DLD1 (cell line): ENCODE measurements around the gene TCOF1.

Experiments used
- in situ Hi-C: cut with HindIII; loops from 2 replicates; pipeline ENCODE4 v1.10.0; 2017; ENCODE audit warnings: low sequenced_read_pairs

TCOF1 gene, protein sequence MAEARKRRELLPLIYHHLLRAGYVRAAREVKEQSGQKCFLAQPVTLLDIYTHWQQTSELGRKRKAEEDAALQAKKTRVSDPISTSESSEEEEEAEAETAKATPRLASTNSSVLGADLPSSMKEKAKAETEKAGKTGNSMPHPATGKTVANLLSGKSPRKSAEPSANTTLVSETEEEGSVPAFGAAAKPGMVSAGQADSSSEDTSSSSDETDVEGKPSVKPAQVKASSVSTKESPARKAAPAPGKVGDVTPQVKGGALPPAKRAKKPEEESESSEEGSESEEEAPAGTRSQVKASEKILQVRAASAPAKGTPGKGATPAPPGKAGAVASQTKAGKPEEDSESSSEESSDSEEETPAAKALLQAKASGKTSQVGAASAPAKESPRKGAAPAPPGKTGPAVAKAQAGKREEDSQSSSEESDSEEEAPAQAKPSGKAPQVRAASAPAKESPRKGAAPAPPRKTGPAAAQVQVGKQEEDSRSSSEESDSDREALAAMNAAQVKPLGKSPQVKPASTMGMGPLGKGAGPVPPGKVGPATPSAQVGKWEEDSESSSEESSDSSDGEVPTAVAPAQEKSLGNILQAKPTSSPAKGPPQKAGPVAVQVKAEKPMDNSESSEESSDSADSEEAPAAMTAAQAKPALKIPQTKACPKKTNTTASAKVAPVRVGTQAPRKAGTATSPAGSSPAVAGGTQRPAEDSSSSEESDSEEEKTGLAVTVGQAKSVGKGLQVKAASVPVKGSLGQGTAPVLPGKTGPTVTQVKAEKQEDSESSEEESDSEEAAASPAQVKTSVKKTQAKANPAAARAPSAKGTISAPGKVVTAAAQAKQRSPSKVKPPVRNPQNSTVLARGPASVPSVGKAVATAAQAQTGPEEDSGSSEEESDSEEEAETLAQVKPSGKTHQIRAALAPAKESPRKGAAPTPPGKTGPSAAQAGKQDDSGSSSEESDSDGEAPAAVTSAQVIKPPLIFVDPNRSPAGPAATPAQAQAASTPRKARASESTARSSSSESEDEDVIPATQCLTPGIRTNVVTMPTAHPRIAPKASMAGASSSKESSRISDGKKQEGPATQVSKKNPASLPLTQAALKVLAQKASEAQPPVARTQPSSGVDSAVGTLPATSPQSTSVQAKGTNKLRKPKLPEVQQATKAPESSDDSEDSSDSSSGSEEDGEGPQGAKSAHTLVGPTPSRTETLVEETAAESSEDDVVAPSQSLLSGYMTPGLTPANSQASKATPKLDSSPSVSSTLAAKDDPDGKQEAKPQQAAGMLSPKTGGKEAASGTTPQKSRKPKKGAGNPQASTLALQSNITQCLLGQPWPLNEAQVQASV (N-terminal part only)

DNA sequence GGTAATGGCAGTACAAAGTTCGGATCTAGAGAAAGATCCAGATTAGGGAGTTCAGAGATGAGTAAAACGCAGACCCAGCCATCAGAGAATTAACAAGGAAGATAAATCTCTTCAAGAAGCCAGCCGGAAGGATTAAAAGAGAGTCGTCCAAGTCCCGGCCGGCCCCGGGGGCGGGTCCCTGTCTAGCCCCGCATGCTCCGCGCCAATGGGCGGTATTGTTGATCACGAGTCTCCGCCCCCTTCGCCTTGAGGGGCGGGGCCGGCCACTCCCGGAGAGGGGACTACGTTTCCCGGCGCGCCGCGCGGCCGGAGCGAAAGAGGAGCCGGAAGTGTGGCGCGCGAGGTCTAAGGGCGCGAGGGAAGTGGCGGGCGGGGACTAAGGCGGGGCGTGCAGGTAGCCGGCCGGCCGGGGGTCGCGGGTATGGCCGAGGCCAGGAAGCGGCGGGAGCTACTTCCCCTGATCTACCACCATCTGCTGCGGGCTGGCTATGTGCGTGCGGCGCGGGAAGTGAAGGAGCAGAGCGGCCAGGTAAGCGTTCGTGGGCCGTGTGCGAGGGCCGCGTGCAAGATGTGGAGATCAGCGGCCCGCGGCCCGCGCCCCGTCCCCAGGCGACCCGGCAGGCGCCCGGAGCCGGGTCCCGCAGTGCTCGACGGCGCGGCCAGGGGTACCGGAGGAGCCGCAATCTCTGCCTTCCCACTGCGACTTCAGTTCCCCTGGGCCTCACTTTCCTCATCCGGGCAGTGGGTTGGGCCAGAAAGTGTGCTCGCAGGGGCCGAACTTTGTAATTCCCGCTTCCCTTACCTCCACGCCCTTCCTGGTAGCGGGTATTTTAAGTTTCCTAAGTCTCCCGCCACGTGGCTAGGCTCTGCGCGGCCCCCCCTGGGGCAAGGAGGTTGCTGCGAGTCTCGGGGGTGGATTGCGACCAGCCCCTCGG is at the start of gene TCOF1:
TCOF1 (plus strand) TSS at position 372 of the 935 bp plus-strand sequence; CDS start at position 422, 50 bp downstream.
- in situ Hi-C loops = no loop called here

DNA sequence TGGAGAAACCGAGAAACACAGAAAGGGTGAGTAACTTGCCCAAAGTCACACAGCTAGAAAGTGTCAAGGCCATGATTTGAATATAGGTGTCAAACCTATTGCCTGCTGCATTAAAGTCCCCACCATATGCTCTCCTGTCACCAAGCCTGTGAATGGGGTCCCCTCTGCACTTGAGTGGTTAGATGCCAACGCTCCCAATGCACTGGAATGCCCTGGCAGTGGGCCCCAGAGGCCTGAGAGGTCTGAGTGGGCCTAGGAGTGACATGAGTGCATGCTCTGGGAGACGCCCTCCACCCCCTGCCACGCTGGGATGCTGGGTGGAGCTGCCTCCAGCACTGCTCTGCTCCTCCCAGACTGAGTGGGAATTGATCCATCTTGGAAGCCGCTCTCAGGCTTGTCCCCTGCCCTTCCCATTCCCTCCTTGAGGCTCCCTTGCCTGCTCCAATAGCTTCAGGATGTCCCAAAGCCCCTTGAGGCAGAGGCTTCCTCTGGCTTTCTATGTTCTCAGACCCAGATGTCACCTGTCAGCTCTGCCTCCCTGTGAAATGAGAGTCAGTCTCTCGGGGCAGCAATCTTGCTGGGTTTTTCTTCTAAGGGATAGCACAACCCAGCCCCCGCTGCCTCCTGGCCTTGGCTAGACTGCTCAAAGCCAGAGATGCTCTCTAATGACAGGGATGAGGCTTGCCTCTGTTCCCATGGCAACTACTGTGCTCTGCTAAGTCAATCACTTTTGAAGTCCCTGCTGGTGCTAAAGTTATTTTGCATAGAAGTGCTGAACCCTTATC is 48.2 kb upstream of the TCOF1 start:
- in situ Hi-C loops = no loop called here

DNA sequence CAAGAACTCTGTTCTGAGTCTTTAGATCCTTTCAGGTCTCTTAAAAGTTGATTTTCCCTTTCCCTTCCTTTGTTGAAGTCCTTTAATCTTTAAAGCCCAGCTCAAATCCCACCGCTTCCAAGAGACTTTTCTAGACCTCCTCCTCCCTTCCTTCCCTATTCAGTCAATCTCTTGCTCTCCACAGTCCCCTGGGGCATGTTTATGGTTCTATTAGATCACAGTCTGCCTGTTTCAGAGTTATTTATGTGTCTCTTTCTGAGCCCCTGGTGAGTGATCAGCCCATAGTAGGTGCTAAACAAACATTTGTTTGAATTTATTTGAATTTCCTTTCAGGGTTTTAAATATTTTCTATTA is 47.6 kb upstream of the TCOF1 start:
- in situ Hi-C loops = no loop called here

DNA sequence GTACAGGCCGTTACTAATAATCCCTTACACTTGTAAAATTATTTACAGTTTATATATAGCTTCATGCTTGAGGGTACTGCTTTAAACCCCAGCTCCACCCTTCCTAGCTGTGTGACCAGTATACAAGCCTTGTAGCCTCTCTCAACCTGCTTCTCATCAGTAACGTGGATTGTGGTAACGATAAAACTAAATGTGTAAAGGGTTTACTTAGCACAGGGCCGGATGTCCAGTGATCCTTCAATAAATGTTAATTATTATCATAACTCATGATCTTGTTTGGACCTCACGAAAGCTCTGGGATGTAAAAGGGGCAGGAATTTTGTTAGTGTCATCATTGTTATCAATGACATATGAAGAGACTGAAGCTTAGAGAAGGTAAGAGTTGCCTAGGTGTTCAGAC is 47.3 kb upstream of the TCOF1 start:
- in situ Hi-C loops = no loop called here

DNA sequence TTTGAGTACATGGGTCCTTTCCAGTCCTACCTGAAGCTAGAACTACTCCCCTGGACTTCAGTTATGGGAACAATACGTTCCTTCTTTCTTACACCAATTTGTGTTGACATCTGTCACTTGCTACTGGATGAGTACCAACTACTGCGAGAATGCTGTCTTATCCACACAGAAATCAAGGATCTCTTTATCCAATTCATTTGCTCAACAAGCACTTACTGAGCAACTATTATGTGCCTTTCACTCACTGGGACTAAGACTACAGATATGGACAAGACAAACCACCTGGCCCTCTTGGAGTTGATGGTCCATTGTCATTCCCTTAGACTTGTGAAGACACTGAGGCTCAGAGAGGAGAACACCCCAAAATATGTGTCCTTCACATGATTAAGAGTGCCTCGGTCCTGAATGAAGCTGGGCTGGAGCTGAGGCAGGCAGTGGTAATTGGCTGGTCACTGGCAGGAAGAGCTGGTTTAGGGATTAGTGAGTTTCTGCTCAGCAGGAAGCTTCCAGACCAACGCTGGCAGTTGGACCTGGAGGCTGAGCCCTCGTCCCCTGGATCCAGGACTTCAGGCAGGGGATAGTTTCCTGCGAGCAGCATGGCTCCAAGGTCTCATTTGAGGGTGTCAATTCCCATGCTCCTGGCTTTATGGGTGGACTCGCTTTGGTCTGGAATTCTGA is 46.3 kb upstream of the TCOF1 start:
- in situ Hi-C loops = no loop called here

DNA sequence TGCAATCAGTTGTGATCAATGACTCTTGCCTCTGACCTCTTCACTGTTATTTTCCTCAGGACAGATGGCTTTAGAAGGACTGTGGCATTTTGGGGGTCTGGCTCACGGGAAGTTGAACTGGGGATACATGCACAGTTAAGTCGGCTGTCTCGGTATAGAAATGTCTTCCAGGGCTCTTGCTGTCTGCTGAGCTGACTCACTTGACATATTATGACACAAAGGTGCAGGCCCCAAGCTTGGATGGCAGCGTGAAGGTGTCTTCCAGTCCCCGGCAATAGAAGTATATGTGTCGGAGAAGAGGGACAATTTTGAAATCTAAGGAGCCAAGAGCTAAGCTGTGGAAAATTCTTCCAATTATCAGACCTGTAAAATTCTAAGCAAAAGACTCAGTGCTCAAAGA is 45.0 kb upstream of the TCOF1 start:
- in situ Hi-C loops = no loop called here

DNA sequence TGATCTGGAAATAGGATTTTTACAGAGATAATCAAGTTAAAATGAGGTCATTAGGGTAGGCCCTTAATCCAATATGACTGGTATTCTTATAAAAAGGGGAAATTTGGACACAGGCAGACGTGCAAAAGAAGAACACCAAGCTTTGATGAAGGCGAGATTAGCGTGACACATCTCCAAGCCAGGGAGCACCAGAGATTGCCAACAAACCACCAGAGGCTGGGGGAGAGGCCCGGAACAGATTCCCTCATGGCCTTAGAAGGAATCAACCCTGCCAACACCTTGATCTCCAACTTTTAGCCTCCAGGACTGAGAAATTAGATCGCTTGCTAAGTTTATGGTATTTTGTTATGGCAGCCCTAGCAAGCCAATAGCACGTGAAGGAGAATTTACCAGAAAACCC is 44.0 kb upstream of the TCOF1 start:
- in situ Hi-C loops = no loop called here

DNA sequence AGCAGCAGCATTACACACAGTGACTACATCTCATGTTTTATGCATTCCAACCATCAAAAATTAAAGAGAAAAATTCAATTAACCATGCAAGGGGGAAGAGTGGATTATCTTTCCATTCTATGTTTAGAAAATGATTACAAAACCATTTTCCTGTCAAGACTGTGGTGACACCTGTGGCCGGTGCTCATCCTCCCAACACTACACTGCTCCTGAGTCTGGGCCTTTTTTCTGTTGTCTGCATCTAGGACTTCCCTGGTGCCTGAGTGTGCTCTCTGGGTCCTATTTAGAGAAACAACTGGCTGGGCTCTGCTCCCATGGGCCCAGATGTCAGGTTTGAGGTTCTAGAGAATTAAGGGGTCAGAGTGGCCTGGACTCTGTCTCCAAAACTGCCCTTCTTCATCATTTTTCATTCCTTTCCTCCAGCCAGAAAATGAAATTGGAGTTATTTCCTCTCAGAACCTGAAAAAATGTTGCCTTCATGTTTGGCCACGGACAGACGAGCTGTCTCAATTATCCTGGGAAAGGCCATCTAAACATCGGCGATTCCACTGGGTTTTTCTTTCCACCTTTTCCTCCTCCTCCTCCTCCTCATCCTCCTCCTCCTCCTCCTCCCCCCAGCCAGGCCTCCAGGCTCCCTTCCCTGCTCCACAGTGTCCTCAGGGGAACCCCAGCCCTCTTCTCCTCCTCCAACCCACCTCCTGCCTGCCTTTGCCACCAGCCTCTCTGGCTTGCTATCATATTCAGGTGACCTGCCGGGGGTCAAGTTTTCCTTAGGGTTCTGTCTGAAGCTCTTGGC is 43.4 kb upstream of the TCOF1 start:
- in situ Hi-C loops = no loop called here

DNA sequence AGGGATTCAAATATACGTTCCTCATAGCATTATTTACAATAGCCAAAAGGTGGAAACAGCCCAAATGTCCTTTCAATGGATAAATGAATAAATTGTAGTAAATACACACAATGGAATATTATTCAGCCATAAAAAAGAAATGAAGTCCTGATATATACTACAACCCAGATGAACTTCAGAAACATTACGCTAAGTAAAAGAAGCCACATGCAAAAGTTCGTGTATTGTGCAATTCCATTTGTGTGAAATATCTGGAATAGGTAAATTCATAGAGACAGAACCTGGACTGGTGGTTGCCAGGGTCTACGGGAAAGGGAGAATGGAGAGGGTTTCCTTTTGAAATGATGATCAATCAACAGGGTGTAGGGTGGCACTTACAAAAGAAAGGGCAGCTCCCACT is 42.3 kb upstream of the TCOF1 start:
- in situ Hi-C loops = no loop called here

DNA sequence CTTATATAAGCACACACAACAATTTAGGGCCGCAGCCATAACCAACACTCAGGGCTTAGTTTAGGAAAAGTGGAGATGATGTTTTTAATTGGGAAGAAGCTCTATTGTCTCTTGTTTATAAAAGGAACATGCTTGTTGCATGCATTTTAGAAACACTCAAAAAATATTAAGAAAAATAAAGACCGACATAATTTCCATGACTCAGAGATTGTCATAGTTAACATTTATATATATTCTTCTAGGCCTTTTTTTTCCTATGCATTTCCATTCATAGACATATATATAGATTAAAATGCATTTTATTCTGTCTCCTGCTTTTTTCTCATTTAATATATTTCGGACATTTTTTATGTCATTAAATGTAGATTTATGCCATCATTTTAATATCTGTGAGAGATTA is 41.2 kb upstream of the TCOF1 start:
- in situ Hi-C loops = no loop called here

DNA sequence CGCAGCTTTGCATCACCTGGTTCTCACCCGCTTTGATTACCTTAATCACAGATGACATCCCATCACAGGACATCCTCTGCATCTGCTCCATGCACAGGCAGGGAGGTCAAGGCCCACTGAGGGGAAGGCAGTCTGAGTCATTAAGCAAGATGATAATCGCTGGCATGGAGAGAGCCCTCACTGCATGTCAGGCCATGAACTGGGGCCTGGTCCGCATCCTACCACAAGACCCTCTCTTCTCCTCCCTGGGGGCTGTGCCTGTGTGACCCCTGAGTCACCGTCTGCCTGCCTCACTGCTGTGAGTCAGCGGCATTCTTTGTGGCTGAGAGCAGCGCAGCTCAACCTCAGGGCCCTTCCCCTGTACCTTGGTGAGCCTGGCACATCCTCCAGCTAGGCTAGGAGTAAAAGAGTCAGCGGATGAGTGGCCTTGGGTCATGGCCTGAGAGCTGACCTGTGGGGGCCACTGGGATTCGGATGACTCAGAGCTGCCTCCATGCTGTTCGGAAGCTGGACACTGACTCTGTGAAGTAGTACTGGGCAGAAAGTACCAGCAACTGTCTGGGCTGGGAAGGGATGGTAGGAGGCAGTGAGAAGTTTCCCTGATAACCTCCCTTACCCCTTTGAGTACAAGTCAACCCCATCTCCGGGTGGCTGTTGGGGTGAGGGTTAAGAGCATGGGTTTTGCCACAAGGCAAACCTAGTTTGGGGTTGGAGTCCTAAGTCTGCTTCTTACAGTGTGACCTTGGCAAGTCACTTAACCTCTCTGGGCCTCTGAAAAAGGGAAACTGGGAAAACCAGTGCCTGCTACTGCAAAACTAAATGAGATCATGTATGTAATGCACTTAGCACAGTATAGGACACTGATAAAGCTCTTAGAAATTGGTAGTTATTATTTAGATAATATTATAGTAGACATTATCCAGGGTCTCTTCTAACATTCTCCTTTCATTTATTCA is 40.2 kb upstream of the TCOF1 start:
- in situ Hi-C loops = no loop called here

DNA sequence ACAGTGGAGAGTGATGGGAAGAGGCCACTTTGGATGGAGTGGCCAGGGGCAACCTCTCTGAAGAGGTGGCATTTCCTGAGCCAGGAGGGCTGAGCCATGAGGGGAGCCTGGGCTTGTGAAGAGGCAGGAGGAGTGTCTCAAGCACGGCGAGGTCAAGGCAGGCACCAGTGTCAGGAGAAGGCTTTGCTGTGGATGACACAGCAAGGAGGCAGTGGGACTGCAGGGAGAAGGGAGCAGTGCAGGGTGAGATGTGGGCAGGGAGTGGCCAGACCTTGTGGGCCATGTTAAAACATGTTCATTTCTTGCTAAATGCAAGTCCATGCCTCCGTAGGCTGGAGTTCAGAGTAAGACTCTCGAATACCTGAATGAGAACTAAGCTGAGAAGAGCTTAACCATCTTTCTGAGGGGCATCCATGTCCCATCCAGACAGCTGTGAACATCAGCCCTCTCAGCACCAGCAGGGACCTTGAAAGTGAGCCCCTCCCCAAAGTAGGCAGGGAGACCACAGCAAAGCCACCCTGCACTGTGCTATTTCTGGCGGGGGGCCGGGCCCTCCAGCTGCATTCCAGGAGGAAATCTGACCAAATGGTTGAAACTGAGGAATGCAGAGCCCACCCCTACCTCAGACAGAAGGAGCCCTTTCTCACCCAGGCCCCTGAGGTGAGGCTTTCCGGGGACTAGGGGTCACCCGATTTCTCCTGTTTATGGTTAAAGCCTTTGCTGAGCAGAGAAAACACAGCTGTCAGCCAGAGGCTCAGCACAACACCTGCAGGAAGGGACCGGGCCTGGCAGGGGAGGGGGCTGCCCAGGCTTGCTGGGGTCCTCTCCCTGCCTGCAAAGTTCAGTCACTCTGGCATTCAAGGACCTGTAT is 38.6 kb upstream of the TCOF1 start:
- in situ Hi-C loops = no loop called here

DNA sequence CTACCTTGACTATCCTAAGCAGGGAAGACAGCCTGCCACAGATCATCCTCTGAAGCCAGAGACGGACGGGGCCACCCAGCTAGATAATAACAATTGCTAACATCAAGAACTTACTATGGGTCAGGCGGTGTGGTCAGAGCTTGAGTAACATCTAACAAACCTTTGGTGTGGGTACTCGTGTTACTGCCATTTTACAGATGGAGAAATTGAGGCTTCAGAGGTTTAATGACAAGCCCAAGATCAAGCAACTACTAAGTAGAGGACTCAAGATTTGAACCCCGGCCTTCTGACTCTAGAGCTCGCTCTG is 38.1 kb upstream of the TCOF1 start:
- in situ Hi-C loops = no loop called here

DNA sequence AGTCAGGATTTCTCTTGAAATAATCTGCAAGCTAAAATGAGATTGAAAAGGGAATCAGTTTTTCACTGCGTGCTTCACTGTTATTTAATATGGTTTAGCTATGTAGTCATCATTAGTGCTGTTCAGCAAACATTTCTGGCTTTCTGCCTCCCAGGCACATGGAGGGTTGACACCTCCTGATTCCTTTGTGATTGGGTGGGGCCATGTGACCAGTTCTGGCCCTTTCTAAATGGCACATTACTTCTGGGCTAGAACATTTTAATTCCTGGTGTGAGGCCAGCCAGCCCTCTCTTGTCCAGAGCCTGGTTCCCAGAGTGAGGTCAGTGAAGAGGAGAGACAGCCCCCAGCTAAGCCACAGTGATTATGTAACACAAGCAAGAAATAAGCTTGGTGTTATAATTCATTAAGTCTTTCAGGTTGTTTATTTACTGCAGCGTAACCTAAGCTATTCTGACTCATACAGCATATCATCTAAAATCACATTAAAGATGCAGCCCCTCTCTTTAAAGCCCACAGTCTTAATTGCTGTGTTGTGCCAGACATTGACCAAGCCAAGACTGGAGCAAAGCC is 37.4 kb upstream of the TCOF1 start:
- in situ Hi-C loops = no loop called here

DNA sequence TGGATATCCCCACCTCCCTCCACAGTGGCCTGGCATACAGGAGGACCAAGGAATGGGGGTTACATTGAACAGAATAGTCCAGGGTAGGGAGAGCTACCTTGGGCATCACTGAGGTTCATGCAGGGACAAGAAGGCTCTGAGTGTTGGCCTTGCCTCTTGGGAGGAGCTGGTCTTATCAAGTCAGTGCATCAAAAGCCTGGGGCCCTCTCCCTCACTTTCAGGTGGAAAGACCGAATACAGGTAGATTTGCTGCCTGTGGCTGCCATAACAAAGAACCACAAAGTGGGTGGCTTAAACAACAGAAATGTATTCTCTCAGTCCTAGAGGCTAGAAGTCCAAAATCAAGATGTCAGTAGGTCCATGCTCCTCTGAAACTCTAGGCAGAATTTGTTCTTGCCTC is 36.3 kb upstream of the TCOF1 start:
- in situ Hi-C loops = no loop called here

DNA sequence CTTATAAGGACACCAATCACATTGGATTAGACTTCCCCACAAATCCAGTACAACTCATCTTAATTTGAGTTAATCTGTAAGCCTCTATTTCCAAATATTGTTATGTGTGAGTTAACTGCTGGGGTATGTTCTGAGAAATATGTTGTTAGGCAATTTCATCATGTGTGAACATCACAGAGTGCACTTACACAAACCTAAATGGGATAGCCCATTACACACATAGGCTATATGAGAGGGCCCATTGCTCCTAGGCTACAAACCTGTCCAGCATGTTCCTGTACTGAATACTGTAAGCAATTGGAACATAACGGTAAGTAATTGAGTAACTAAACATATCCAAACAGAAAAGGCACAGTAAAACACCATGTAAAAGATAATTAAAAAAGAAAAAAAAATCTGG is 35.7 kb upstream of the TCOF1 start:
- in situ Hi-C loops = no loop called here
